ELF-1 (cell line): ENCODE data around the gene GRIN2A.

Experiments
- DNase-seq: peaks from one replicate; pipeline ENCODE4 v3.0.0-alpha.2; 2016; ENCODE audit warnings: low read depth, low spot score

Gene GRIN2A

DNA sequence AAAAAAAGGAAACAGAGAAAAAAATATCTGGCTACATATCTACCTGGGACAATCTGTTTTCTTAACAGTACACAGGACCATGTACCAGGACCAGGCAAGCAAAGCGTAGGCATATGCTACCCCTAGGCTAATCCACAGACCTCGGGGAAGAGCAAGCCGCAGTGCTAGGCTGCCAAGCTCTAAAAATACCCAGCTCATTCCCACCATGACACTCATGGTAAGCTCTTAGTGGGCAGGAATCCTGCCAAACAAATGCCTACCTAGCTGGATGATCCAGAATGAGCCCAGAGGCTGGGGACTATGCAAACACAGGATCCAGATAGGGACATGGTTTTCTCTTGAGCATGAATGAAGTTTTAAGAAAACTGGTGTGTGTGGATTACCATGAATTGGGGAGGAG lies 95.6 kb downstream of the GRIN2A start:
- DNase-seq: no peak

GRCh38 chr16:10085078-10085798 lies 97.0 kb downstream of the GRIN2A start:
- peak; percentile 23 for DNase-seq

GRCh38 chr16:10083301-10083700 lies 98.9 kb downstream of the GRIN2A start:
- DNase-seq: no peak

DNA sequence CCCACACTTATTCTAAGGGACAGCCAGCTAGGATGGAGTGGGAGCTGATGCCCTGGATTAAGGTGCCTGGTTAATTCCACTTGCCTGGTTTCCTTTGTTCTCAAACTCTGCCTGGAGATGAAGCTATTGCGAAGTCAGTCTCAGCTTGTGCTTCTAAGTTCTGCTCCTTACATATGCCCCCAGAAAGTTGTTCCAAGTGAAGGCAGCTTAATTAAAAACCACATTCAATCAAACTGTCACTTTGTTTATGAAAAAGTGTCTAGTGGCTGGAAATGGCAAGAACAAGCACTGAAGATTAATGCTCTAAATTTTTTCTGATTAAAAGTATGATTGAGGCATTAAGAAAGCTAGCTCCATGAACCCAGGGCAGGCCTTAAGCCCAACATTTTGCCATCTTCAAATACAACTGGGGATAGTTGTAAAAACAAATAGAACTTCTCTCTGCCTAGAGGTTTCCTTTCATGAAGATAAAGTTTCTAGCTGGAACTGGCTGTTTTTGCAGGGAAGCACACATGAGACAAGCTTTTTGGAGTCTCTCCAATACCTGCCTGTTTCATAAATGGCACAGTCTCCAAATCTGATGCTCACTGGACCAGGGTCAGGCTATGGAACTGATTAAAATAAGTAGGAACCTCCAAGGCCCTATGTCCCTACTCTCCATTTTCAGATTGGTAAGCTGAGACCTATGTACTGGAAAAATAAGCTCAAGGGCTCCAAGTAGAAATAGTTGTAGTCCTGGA lies 100.9 kb downstream of the GRIN2A start:
- no peak for DNase-seq

DNA sequence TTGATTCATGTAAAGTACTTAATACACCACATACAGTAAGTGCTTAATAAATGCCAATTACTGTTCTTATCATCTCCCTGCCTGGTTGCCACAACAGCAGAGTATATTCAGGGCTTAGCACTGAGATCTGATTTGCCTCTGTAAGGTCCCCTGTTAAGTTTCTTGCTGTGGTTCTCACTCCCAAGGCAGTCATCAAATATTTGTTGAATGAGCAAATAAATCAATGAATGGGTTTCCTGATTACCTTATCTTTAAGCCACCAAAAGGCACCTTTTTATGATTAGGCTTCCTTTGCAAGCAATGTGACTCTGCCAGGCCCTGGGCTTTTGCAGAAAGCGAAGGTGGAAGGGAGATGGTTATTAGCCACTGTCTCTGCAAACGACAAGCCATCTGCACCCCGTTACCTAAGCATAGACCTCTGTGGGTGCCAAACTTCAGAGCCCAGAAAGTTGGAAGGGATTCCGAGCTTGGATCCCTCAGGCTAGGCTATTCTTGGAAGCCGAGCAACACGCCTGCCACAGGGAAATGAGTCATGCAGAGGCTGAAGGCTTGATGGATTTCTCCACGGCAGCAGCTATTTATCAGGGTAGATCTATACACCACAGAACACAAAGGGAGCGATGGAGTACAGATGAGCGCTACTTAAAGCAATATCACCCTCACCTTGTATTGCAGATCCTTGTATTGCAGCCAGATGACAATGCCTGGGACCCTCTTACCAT lies 102.0 kb downstream of the GRIN2A start:
- DNase-seq: peak; percentile 49

GRCh38 chr16:10078541-10078949 lies 103.7 kb downstream of the GRIN2A start:
- DNase-seq: peak; percentile 87

DNA sequence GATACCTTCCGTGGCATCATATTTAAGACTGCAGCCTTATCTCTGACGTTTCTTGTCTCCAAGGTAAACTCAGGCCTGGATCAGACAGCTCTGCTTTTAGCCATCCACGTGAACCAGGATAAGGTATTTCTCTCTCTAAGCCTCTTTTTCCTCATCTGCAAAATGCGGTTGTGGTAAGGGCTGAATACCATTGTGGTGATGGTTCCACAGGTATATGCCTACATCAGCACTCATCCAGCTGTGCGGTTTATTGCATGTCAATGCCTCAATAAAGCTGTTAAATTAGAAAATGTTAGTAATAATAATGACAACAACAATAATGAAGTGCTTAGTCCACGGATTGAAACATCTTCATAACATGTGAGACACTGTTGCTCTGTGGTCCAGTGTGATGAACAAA lies 104.4 kb downstream of the GRIN2A start:
- DNase-seq: no peak

DNA sequence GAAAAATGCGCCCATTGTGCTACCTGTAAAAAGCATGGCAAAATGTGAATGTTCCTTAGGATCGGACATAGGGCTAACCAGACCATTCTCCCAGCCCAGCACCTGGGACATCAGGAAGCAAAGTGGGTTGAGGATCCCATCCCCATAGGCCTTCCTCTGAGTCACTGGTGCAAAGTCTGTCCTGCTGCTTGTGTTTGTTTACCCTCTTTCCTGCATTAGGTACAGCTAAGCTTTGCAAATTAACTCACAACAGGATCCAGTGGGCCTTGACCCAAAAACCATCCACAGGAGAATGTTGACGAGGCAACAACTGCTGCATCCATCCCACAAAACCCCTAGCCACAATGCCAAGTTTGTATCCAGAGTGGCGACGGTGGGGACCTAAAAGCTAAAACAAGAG lies 106.2 kb downstream of the GRIN2A start:
- DNase-seq: no peak

- no peak for DNase-seq
Observed at GRCh38 chr16:10070591-10070990, 111.6 kb downstream of the GRIN2A start.

- no peak for DNase-seq
Observed at GRCh38 chr16:10069374-10069773, 112.9 kb downstream of the GRIN2A start.

DNA sequence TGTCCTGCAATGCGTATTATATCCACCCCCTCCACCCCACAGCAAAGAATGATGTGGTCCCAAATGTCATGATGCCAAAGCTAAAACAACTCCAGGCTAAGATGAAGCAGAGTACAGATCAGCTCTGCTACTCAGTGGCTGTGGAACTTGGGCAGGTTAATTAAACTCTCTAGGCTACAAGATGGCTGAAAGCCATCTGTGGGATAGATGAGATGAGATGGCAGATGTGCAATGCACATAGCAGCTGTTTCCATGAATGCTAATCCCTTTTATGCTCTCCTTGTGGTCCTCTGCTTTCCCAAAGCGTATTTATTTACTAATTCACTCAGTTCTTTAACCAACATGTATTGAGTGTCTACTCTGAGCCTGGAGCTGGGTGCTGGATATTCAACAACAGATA lies 114.4 kb downstream of the GRIN2A start:
- no peak for DNase-seq

DNA sequence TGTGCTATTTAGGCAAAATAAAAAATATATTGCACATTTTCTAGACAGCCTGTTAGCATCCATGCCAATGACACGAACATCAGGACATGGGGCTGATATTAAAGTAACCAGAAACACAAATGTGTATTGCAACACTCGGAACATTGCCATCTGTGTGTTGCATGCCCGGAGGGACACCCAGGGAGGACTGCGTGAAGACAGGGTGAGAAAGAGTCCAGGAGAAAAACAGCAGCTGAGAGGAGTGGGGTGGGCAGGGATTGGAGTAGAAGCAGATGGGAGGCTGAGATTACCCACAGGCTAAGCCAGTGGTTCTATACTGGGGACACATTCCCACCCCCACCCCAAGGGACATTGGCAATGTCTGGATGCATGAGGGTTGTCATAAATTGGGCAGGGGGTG lies 114.8 kb downstream of the GRIN2A start:
- DNase-seq: no peak

- no peak for DNase-seq
Observed at GRCh38 chr16:10065019-10065418, 117.2 kb downstream of the GRIN2A start.

GRCh38 chr16:10048850-10049249 lies 133.4 kb downstream of the GRIN2A start:
- no peak for DNase-seq

GRCh38 chr16:10045947-10046346 lies 136.3 kb downstream of the GRIN2A start:
- DNase-seq: no peak

DNA sequence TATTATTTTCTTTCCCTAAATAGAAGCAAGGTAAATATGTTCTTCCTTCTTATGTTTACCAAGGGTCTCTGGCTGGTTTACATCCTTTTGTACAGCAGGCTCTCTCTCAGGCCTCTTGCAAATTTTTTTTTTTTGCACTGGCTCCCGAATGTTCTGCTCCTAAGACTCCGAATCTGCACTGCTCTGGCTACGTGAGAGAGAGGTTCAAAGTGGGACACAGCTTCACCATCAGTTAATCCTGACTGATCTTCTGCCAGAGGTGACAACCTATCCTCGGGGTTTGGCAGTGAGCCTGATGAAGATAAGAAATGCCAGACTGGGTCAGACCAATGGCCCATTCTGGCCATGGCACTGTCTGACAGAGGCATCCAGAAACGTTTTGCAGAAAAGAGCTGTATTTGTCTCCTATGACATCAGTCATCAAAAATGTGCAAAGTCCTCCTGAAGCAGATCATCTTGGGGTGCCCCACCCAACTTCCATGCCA lies 136.9 kb downstream of the GRIN2A start:
- no peak for DNase-seq

GRCh38 chr16:10040136-10041080 lies 141.8 kb downstream of the GRIN2A start:
- peak; percentile 50 for DNase-seq

DNA sequence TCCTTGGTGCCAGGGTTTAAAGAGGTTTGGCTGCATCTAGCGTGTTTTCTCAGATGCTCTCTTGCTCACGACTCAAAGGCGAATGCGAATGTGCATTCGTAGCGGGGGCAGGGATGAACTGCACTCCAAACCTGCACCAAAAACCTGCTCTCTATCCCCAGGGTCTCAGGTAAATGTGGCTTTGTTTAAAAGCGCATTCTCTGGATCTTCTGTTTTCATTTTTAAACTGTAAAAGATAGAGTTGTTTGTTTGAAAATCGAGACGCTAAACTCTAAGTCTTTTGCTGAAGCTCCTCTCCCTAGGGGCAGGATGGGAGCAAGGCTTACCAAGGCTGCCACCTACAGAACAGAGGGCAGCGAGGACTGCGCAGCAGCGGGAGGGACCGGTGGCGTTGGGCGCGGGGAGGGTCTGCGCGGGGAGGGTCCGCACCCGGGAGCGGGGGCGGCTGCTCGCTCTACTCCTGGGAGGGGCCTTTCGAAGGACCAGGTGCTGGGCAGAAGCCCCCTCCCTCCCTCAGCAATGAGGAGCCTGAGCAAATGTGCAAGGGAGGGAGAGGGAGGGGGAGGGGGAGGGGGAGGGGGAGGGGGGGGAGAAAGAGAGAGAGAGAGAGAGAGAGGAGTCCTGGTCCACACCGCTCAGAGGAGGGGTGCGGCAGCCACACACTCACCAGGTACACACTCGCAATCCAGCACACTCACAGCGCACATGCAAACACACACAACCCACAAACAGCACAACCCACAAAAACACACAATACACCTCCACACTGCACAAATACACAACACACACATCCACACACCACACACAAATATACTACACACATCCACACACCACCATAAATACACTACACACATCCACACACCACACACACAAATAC lies 142.8 kb downstream of the GRIN2A start:
- peak; percentile 73 for DNase-seq

DNA sequence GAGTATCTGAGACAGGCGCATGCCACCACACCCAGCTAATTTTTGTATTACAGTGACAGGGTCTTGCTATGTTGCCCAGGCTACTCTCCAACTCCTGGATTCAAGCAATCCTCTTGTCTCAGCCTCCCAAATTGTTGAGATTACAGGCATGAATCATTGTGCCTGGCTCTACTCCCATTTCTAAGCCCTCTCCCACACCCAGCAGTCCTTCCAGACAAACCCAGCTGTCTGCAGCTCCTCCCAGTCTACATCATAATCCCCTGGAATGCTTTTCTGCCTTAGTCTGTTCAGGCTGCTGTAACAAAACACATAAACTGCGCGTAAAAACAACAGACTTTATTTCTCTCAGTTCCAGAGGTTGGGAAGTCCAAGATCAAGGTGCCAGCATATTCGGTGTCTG lies 144.5 kb downstream of the GRIN2A start:
- DNase-seq: peak; percentile 57

DNA sequence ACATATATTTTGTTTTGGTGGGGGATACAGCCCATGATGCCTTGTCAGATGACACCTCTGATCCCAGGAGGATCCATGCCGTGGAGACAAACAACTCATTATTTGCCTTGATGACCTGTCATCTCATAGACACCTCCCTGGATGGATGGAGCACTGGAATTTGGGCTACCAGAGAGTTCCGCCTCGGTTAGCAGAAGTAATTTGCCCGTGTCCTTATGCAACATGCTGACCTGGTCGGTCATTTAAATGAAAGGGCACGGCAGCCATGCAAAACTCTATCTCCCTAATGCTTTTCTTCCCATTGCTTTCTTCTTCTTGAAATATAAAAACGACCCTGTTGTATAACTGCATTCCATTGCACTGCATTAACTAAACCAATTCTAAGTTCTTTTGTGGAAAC lies 145.3 kb downstream of the GRIN2A start:
- no peak for DNase-seq
